Mesothelial cell of epicardium (in vitro differentiated cells): Measurements from ENCODE around the gene DNAJC7. TPM values are rescaled to one million over a fixed set of nuclear protein-coding genes. Genes with fewer than 3 reads are reported as not detected.
A peak's percentile ranks its signal among the peaks of the same experiment; 100 is the strongest.
"Not testable (repeated sequence)": the region's sequence is repeated elsewhere in the genome, so short reads cannot be mapped to it uniquely, and the experiment has no call there.

Source experiments
- DNase-seq, 2 experiments: peaks; one replicate each; pipeline ENCODE4 v3.0.0; 2021; ENCODE audit warnings: low spot score in 2 of 2; ENCODE audit not compliant: unreplicated experiment in 2 of 2
- H3K27ac Mint-ChIP-seq: 2 replicates; pipeline ENCODE4 v1.8.0; 2021; ENCODE audit warnings: mixed read lengths
- H3K27me3 Mint-ChIP-seq: 2 replicates; pipeline ENCODE4 v1.8.0; 2021; ENCODE audit warnings: low read depth, mixed read lengths
- H3K36me3 Mint-ChIP-seq: 2 replicates; pipeline ENCODE4 v1.8.0; 2021; ENCODE audit warnings: mixed read lengths
- H3K4me1 Mint-ChIP-seq: 2 replicates; pipeline ENCODE4 v1.8.0; 2021; ENCODE audit warnings: mixed read lengths
- H3K4me3 Mint-ChIP-seq: 2 replicates; pipeline ENCODE4 v1.8.0; 2021; ENCODE audit warnings: mild to moderate bottlenecking, moderate library complexity, mixed read lengths
- H3K9me3 Mint-ChIP-seq: 2 replicates; pipeline ENCODE4 v1.8.0; 2021; ENCODE audit warnings: mixed read lengths
- CTCF ChIP-seq: fragments of 200-600 bp; sonication (generic); IDR thresholded peaks from one replicate; pipeline ENCODE4 v1.5.0; 2021; ENCODE audit warnings: antibody characterized with exemption; ENCODE audit not compliant: unreplicated experiment
- total RNA-seq: library from RNA; stranded (reverse); gene quantifications from 3 replicates; pipeline ENCODE4 v1.2.1, GENCODE V29; 2021

The DNAJC7 gene
- total RNA-seq, 1 donor from 2014 or later: 103 TPM

GRCh38 chr17:42023524-42024349 is 6.5 kb upstream of the DNAJC7 start:
- H3K9me3 Mint-ChIP-seq: no peaks in the 10 kb centered on the region
- no peak overlapping the region for H3K27ac Mint-ChIP-seq
- no peak for TF ChIP-seq CTCF
- H3K27me3 Mint-ChIP-seq: no peaks in the 10 kb centered on the region
- no peak overlapping the region for H3K4me3 Mint-ChIP-seq
- H3K4me1 Mint-ChIP-seq: peaks cover 29% of the 10 kb centered on the region
- DNase-seq: no peak
- H3K36me3 Mint-ChIP-seq: peaks cover 10% of the 10 kb centered on the region

DNA sequence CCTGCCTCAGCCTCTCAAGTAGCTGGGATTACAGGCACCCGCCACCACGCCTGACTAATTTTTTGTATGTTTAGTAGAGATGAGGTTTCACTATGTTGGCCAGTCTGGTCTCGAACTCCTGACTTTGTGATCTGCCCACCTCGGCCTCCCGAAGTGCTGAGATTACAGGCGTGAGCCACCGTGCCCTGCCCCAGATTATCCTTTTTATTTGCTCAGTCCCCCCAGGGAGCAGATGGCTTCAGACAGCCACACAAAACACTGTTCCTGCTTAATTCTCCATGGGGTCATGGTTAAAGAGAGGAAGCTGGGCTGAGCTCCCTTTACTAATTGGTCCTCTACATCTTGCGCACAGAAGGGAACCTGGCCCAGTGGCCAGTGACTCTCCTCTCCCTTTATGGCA is 3.6 kb upstream of the DNAJC7 start:
- H3K9me3 Mint-ChIP-seq, H3K27me3 Mint-ChIP-seq, DNase-seq: not testable (repeated sequence)
- peak overlapping the region; percentile 90 for H3K4me3 Mint-ChIP-seq
- H3K4me1 Mint-ChIP-seq: peaks cover 41% of the 10 kb centered on the region
- H3K36me3 Mint-ChIP-seq: peaks cover 10% of the 10 kb centered on the region
- peak overlapping the region; percentile 97 for H3K27ac Mint-ChIP-seq

GRCh38 chr17:42019509-42020404 is 2.5 kb upstream of the DNAJC7 start, which contains the start of gene NKIRAS2:
Gene NKIRAS2, plus strand, starts transcription at chr17:42020090. Its CDS starts 1,488 bp downstream, at chr17:42021578.
- TF ChIP-seq CTCF: peak; percentile 95
- peak; percentile 89 to 95 for DNase-seq
- Mint-ChIP-seq H3K36me3 (peaks cover 9% of the 10 kb centered on the region), H3K27ac (peak within 1 kb of the TSS; percentile 97), H3K27me3 (no peaks in the 10 kb centered on the region), H3K4me3 (peak within 1 kb of the TSS; percentile 90), H3K4me1 (peaks cover 42% of the 10 kb centered on the region), H3K9me3 (no peaks in the 10 kb centered on the region)

GRCh38 chr17:42018988-42019387 is 1.7 kb upstream of the DNAJC7 start:
- TF ChIP-seq CTCF: no peak

GRCh38 chr17:42018339-42018738 is 1.1 kb upstream of the DNAJC7 start:
- peaks cover 40% of the 10 kb centered on the region for H3K4me1 Mint-ChIP-seq
- TF ChIP-seq CTCF: no peak
- H3K4me3 Mint-ChIP-seq: peak overlapping the region; percentile 99
- H3K27ac Mint-ChIP-seq: peak overlapping the region; percentile 97
- no peak for DNase-seq
- no peaks in the 10 kb centered on the region for H3K9me3 Mint-ChIP-seq
- H3K36me3 Mint-ChIP-seq: peaks cover 7% of the 10 kb centered on the region
- no peaks in the 10 kb centered on the region for H3K27me3 Mint-ChIP-seq

More at GRCh38 chr17:42018988-42019387, 1.7 kb upstream of the DNAJC7 start:
- Mint-ChIP-seq H3K36me3 (peaks cover 7% of the 10 kb centered on the region), H3K27ac (no peak overlapping the region), H3K9me3 (no peaks in the 10 kb centered on the region), H3K4me3 (no peak overlapping the region), H3K27me3 (no peaks in the 10 kb centered on the region), H3K4me1 (peaks cover 40% of the 10 kb centered on the region)
- no peak for DNase-seq

DNA sequence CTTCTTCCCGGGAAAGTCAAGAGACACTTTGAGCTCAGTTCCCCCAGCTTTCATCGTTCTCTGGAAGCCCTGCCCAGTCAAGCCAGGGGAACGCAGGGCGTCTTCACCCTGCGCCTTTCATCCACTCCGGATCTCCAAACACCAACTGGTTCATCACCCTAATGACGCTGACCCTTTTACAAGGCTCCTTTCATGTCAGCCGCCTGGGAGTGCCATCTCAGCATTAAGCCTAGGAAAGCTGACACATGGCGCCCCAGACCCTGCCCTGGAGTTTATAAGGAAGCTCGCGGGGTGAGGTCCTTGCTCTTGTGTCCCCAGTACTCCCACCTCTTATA is 594 bp upstream of the DNAJC7 start:
- no peak for DNase-seq
- H3K9me3 Mint-ChIP-seq: no peaks in the 10 kb centered on the region
- no peak for TF ChIP-seq CTCF
- H3K4me1 Mint-ChIP-seq: peaks cover 43% of the 10 kb centered on the region
- H3K36me3 Mint-ChIP-seq: peaks cover 7% of the 10 kb centered on the region
- H3K4me3 Mint-ChIP-seq: peak overlapping the region; percentile 99
- no peaks in the 10 kb centered on the region for H3K27me3 Mint-ChIP-seq
- H3K27ac Mint-ChIP-seq: peak overlapping the region; percentile 97
